Kasumi-1 (cell line): Measurements from ENCODE around the gene SDS.

Source experiments
- DNase-seq, 2 experiments: peaks; one replicate each; lab custom pipeline; 2025; lab: John Stamatoyannopoulos, UW

Gene SDS

GRCh38 chr12:113347107-113347506 lies 56.6 kb downstream of the SDS start:
- DNase-seq: no peak

GRCh38 chr12:113346353-113346752 lies 57.3 kb downstream of the SDS start:
- DNase-seq: no peak

- no peak for DNase-seq
These were observed 58.4 kb downstream of the SDS start for GRCh38 chr12:113345318-113345717.
